Liver (tissue), 9 donors: ENCODE data around the gene FEZ2. TPM values are rescaled to one million over a fixed set of nuclear protein-coding genes. Genes with fewer than 3 reads are reported as not detected.

Experiments
- DNase-seq: peaks from one replicate; pipeline ENCODE4 v3.0.0-alpha.2; 2017; ENCODE audit warnings: low spot score
- H3K27ac ChIP-seq, 2 donors: one replicate each; pipeline ENCODE4 v1.7.0; 2013; ENCODE audit warnings: inconsistent platforms in 2 of 2, low read length in 2 of 2, control low read depth in 1 of 2, low read depth in 1 of 2, mild to moderate bottlenecking in 1 of 2
- H3K27me3 ChIP-seq, 4 donors: one replicate each; pipeline versions ENCODE4 v1.6.1 to v1.7.0; 2013; ENCODE audit warnings: low read length in 3 of 4, inconsistent platforms in 1 of 4, mild to moderate bottlenecking in 1 of 4, moderate library complexity in 1 of 4; ENCODE audit not compliant: control insufficient read depth in 4 of 4, insufficient read depth in 4 of 4
- H3K36me3 ChIP-seq, 4 donors: one replicate each; pipeline versions ENCODE4 v1.6.1 to v1.7.0; 2013; ENCODE audit warnings: low read length in 3 of 4, mild to moderate bottlenecking in 3 of 4, low read depth in 1 of 4, moderate library complexity in 1 of 4; ENCODE audit not compliant: control insufficient read depth in 4 of 4, insufficient read depth in 3 of 4
- H3K4me1 ChIP-seq, 4 donors: one replicate each; pipeline versions ENCODE4 v1.6.1 to v1.7.0; 2013; ENCODE audit warnings: low read length in 3 of 4, mild to moderate bottlenecking in 3 of 4, moderate library complexity in 1 of 4; ENCODE audit not compliant: control insufficient read depth in 4 of 4, insufficient read depth in 4 of 4
- H3K4me3 ChIP-seq, 3 donors: one replicate each; pipeline versions ENCODE4 v1.6.1 to v1.7.0; 2013; ENCODE audit warnings: low read length in 3 of 3, control low read depth in 1 of 3, low read depth in 1 of 3, mild to moderate bottlenecking in 1 of 3
- H3K9ac ChIP-seq, 2 donors: one replicate each; pipeline ENCODE4 v1.7.0; 2013; ENCODE audit warnings: low read length in 2 of 2, mild to moderate bottlenecking in 2 of 2, moderate library complexity in 2 of 2, control low read depth in 1 of 2, low read depth in 1 of 2
- H3K9me3 ChIP-seq, 4 donors: one replicate each; pipeline versions ENCODE4 v1.6.1 to v1.7.0; 2013; ENCODE audit warnings: low read length in 3 of 4; ENCODE audit not compliant: control insufficient read depth in 4 of 4
- ATF3 ChIP-seq: IDR thresholded peaks from 2 replicates; pipeline ENCODE4 v1.6.1; 2016; ENCODE audit warnings: antibody characterized with exemption
- CTCF ChIP-seq: fragments of 150-350 bp; IDR thresholded peaks from 2 replicates; pipeline ENCODE4 v1.5.1; 2017; ENCODE audit warnings: improper control_type of control experiment, low read depth, low read length; ENCODE audit not compliant: missing input control
- EGR1 ChIP-seq, 2 donors: IDR thresholded peaks; 2 replicates each; pipeline ENCODE4 v1.6.1; 2016 to 2018; ENCODE audit warnings: antibody characterized with exemption in 2 of 2, low read depth in 2 of 2
- FOXA1 ChIP-seq: IDR thresholded peaks from 2 replicates; pipeline ENCODE4 v1.6.1; 2016; ENCODE audit warnings: antibody characterized with exemption
- FOXA2 ChIP-seq: IDR thresholded peaks from 2 replicates; pipeline ENCODE4 v1.6.1; 2016; ENCODE audit warnings: antibody characterized with exemption
- GABPA ChIP-seq, 2 donors: IDR thresholded peaks in 1 of 2; conservative IDR thresholded peaks in 1 of 2; 2 replicates each; pipeline ENCODE4 v1.6.1; 2016; ENCODE audit warnings: antibody characterized with exemption in 2 of 2, mild to moderate bottlenecking in 1 of 2, moderate library complexity in 1 of 2
- HNF4A ChIP-seq, 2 donors: conservative IDR thresholded peaks; 2 replicates each; pipeline ENCODE4 v1.6.1; 2016; ENCODE audit warnings: antibody characterized with exemption in 2 of 2, mild to moderate bottlenecking in 2 of 2
- MAX ChIP-seq: IDR thresholded peaks from 2 replicates; pipeline ENCODE4 v1.6.1; 2016; ENCODE audit warnings: antibody characterized with exemption
- RXRA ChIP-seq, 2 donors: IDR thresholded peaks; 2 replicates each; pipeline ENCODE4 v1.6.1; 2017 to 2018; ENCODE audit warnings: antibody characterized with exemption in 2 of 2, mild to moderate bottlenecking in 1 of 2
- SP1 ChIP-seq: IDR thresholded peaks from 2 replicates; pipeline ENCODE4 v1.6.1; 2018; ENCODE audit warnings: antibody characterized with exemption, mild to moderate bottlenecking
- TAF1 ChIP-seq: conservative IDR thresholded peaks from 2 replicates; pipeline ENCODE4 v1.6.1; 2016; ENCODE audit warnings: antibody characterized with exemption, mild to moderate bottlenecking
- YY1 ChIP-seq: IDR thresholded peaks from 2 replicates; pipeline ENCODE4 v1.6.1; 2016; ENCODE audit warnings: antibody characterized with exemption, mild to moderate bottlenecking
- ZBTB33 ChIP-seq: IDR thresholded peaks from 2 replicates; pipeline ENCODE4 v1.6.1; 2016; ENCODE audit warnings: antibody characterized with exemption
- WGBS: extraction: QIAGEN DNeasy Blood & Tissue Kit; methylation state at CpG from one replicate; pipeline ENCODE4 v1.1.7; 2013; 5-methylcytosine and 5-hydroxymethylcytosine counted together
- polyA plus RNA-seq, 2 donors: library from polyadenylated mRNA; stranded (reverse) in 1 of 2; unstranded in 1 of 2; fragments of 200-250 nt in 1 of 2; fragments of >200 nt in 1 of 2; fragmentation: Nextera tagmentation in 1 of 2; extraction: Ambion mirVana in 1 of 2; gene quantifications; one replicate each; pipeline versions ENCODE4 v1.2.1 to v1.2.3, GENCODE V29; 2013 to 2015
- total RNA-seq, 2 donors: library from RNA; depleted of rRNA; stranded (reverse); fragments of >200 nt; gene quantifications; one replicate each; pipeline ENCODE4 v1.2.3, GENCODE V29; 2014
- donor health status: healthy.
- donor health status: healthy.
- donor health status: healthy.
- donor health status: healthy.
- donor health status: healthy.

The FEZ2 gene
- total and polyA plus RNA-seq, 4 donors: 11.9 to 16.1 (median 14.1) TPM

- no peaks in the 10 kb centered on the region for H3K27me3 ChIP-seq
- H3K27ac ChIP-seq: no peak overlapping the region
- peaks cover 6 to 22% (median 8%) of the 10 kb centered on the region in 4 donors for H3K36me3 ChIP-seq
- TF ChIP-seq TAF1 (no peak), CTCF (no peak), ZBTB33 (no peak), ATF3 (no peak), FOXA1 (no peak), SP1 (no peak), MAX (no peak), HNF4A (conservative IDR thresholded peaks at IDR 0.05) (no peak), GABPA (IDR thresholded peaks at IDR 0.05 in 1 of 2, conservative IDR thresholded peaks at IDR 0.05 in 1 of 2) (no peak)
- H3K9me3 ChIP-seq: no peaks in the 10 kb centered on the region
- no peak overlapping the region for H3K4me3 ChIP-seq
- no peaks in the 10 kb centered on the region for H3K4me1 ChIP-seq
- DNase-seq: no peak
- 95% methylated on average over 2 of the region's 2 CpGs for WGBS
- H3K9ac ChIP-seq: no peak overlapping the region
These were observed 23.4 kb downstream of the FEZ2 start for GRCh38 chr2:36574560-36574959.

GRCh38 chr2:36573165-36573564 lies 24.8 kb downstream of the FEZ2 start:
- no peak for DNase-seq
- 94% methylated on average over 1 of the region's 1 CpG for WGBS
- Histone ChIP-seq H3K4me3 (no peak overlapping the region), H3K36me3 (peaks cover 2 to 13% (median 5%) of the 10 kb centered on the region in 4 donors), H3K9ac (no peak overlapping the region), H3K4me1 (no peaks in the 10 kb centered on the region), H3K9me3 (no peaks in the 10 kb centered on the region), H3K27me3 (no peaks in the 10 kb centered on the region), H3K27ac (no peak overlapping the region)
- TF ChIP-seq TAF1 (no peak), EGR1 (IDR thresholded peaks at IDR 0.05; ENCODE audit: low read depth in 2 of 2) (no peak), RXRA (IDR thresholded peaks at IDR 0.05) (no peak), CTCF (no peak)

- WGBS: 90% methylated on average over 4 of the region's 4 CpGs
- Histone ChIP-seq H3K9ac (no peak overlapping the region), H3K4me3 (no peak overlapping the region), H3K4me1 (no peaks in the 10 kb centered on the region), H3K27ac (no peak overlapping the region), H3K36me3 (peaks cover 0 to 8% (median 4%) of the 10 kb centered on the region in 4 donors), H3K27me3 (no peaks in the 10 kb centered on the region), H3K9me3 (no peaks in the 10 kb centered on the region)
- TF ChIP-seq TAF1: no peak
- no peak for TF ChIP-seq CTCF
- TF ChIP-seq EGR1 (IDR thresholded peaks at IDR 0.05; ENCODE audit: low read depth in 2 of 2): no peak
- no peak for TF ChIP-seq ATF3
- no peak for TF ChIP-seq SP1
- no peak for TF ChIP-seq YY1
- TF ChIP-seq GABPA (IDR thresholded peaks at IDR 0.05 in 1 of 2, conservative IDR thresholded peaks at IDR 0.05 in 1 of 2): no peak
- no peak for TF ChIP-seq FOXA2
- no peak for TF ChIP-seq MAX
- no peak for TF ChIP-seq FOXA1
- DNase-seq: no peak
These were observed 25.3 kb downstream of the FEZ2 start for GRCh38 chr2:36572719-36573059.
